ENCODE data around the gene AGAP2. TPM values are rescaled to one million over a fixed set of nuclear protein-coding genes. Genes with fewer than 3 reads are reported as not detected.

AGAP2 gene
- total RNA-seq, 1 donor from 2014 or later: 1.7 TPM

DNA sequence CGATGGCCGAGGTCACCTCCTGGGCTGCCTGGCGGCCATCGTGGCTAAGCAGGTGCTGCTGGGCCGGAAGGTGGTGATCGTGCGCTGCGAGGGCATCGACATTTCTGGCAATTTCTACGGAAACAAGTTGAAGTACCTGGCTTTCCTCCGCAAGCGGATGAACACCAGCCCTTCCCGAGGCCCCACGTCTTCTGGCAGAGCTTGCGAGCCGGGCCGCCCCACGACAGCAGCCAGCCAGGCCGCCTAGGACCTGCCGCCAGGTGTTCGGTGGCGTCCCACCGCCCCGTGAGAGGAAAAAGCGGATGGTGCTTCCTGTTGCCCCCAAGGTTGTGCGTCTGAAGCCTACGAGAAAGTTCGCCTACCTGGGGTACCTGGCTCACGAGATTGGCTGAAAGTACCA lies 63.9 kb downstream of the AGAP2 start:
- no peaks in the 10 kb centered on the region for H3K79me2 ChIP-seq (ENCODE audit: low read depth)
- Mint-ChIP-seq H3K4me1 (no peaks in the 10 kb centered on the region), H3K36me3 (no peaks in the 10 kb centered on the region), H3K27me3 (ENCODE audit: insufficient read depth, low read depth) (peaks cover 2% of the 10 kb centered on the region), H3K4me3 (no peak overlapping the region), H3K27ac (no peak overlapping the region), H3K9me3 (no peaks in the 10 kb centered on the region)
- no peak overlapping the region for H3K27ac ChIP-seq
- no peak overlapping the region for H2AFZ ChIP-seq (replicated peaks)
- H3K4me1 ChIP-seq: no peaks in the 10 kb centered on the region
- no peaks in the 10 kb centered on the region for H3K27me3 ChIP-seq
- no peak overlapping the region for H3K9ac ChIP-seq
- H3K36me3 ChIP-seq: no peaks in the 10 kb centered on the region
- TF ChIP-seq CTCF (IDR thresholded peaks at IDR 0.05): no peak
- TF ChIP-seq EZH2 (IDR thresholded peaks at IDR 0.05): no peak
- TF ChIP-seq EZH2phosphoT487 (IDR thresholded peaks at IDR 0.05): no peak
- H3K4me2 ChIP-seq: no peak overlapping the region
- H3K9me3 ChIP-seq (ENCODE audit: low read depth): no peaks in the 10 kb centered on the region
- DNase-seq (ENCODE audit: low spot score): no peak
- no peaks in the 10 kb centered on the region for H4K20me1 ChIP-seq (ENCODE audit: low read depth)
- H3F3A ChIP-seq (ENCODE audit: low read depth): no peaks in the 10 kb centered on the region
- H3K4me3 ChIP-seq: no peak overlapping the region

Small RNA genes within 50 kb of the gene (microRNA-seq; reads per million reads assigned to microRNA genes)
- gene MIR6759: not detected

Other genes starting within 250 kb of the AGAP2 start
- gene DDIT3, start 218.2 kb downstream of the AGAP2 start, total RNA-seq (ENCODE audit: low replicate concordance): 2.3 and 4.3 TPM in 2 replicates
- 3.6 and 5.4 TPM in 2 replicates for gene MBD6, start 215.9 kb downstream of the AGAP2 start, total RNA-seq (ENCODE audit: low replicate concordance)
- 147 and 192 TPM in 2 replicates for gene DCTN2, start 191.6 kb downstream of the AGAP2 start, total RNA-seq (ENCODE audit: low replicate concordance)
- gene KIF5A, start 188.7 kb downstream of the AGAP2 start, total RNA-seq (ENCODE audit: low replicate concordance): 7.9 and 8.6 TPM in 2 replicates
- 15.5 and 23.4 TPM in 2 replicates for gene PIP4K2C, start 147.6 kb downstream of the AGAP2 start, total RNA-seq (ENCODE audit: low replicate concordance)
- 56.4 and 67.9 TPM in 2 replicates for gene DTX3, start 133.9 kb downstream of the AGAP2 start, total RNA-seq (ENCODE audit: low replicate concordance)
- gene ARHGEF25, start 127.3 kb downstream of the AGAP2 start, total RNA-seq (ENCODE audit: low replicate concordance): 17.3 and 27.3 TPM in 2 replicates
- 0.28 and 1.1 TPM in 2 replicates for gene B4GALNT1, start 105.5 kb downstream of the AGAP2 start, total RNA-seq (ENCODE audit: low replicate concordance)
- gene OS9, start 44.6 kb downstream of the AGAP2 start, total RNA-seq (ENCODE audit: low replicate concordance): 107 and 113 TPM in 2 replicates
- gene TSPAN31, start 6.3 kb upstream of the AGAP2 start, total RNA-seq (ENCODE audit: low replicate concordance): 57.6 and 61.3 TPM in 2 replicates
- 169 and 348 TPM in 2 replicates for gene CDK4, start 13.6 kb upstream of the AGAP2 start, total RNA-seq (ENCODE audit: low replicate concordance)
- 8.1 and 11.9 TPM in 2 replicates for gene MARCHF9, start 16.4 kb upstream of the AGAP2 start, total RNA-seq (ENCODE audit: low replicate concordance)
- gene CYP27B1, start 28.3 kb upstream of the AGAP2 start, total RNA-seq (ENCODE audit: low replicate concordance): 0.17 and 0.99 TPM in 2 replicates
- gene METTL1, start 33.4 kb upstream of the AGAP2 start, total RNA-seq (ENCODE audit: low replicate concordance): 4.5 and 5.6 TPM in 2 replicates
- gene EEF1AKMT3, start 33.9 kb upstream of the AGAP2 start, total RNA-seq (ENCODE audit: low replicate concordance): 2.1 and 4.8 TPM in 2 replicates
- gene TSFM, start 44.0 kb upstream of the AGAP2 start, total RNA-seq (ENCODE audit: low replicate concordance): 18.1 and 19.0 TPM in 2 replicates
- 0.12 and 0.37 TPM in 2 replicates for gene AVIL, start 80.0 kb upstream of the AGAP2 start, total RNA-seq (ENCODE audit: low replicate concordance)
- gene CTDSP2, start 108.0 kb upstream of the AGAP2 start, total RNA-seq (ENCODE audit: low replicate concordance): 43.6 and 73.2 TPM in 2 replicates
- 6.3 and 11.4 TPM in 2 replicates for gene ATP23, start 202.8 kb upstream of the AGAP2 start, total RNA-seq (ENCODE audit: low replicate concordance)

Measured in neural progenitor cell (in vitro differentiated cells).